GM18909 (cell line): ENCODE results near the gene OSBPL6.
"Not testable (repeated sequence)": the region's sequence is repeated elsewhere in the genome, so short reads cannot be mapped to it uniquely, and the experiment has no call there.

Experiments
- ATAC-seq: cut with Tn5 transposase; IDR thresholded peaks from one replicate; pipeline ENCODE4 v1.9.1; 2021; ENCODE audit warnings: mild to moderate bottlenecking; ENCODE audit not compliant: unreplicated experiment, poor library complexity

Gene OSBPL6

GRCh38 chr2:178292586-178292985, 98.3 kb downstream of the OSBPL6 start:
- ATAC-seq, result no peak

GRCh38 chr2:178295115-178295514, 100.8 kb downstream of the OSBPL6 start:
- no peak for ATAC-seq

DNA sequence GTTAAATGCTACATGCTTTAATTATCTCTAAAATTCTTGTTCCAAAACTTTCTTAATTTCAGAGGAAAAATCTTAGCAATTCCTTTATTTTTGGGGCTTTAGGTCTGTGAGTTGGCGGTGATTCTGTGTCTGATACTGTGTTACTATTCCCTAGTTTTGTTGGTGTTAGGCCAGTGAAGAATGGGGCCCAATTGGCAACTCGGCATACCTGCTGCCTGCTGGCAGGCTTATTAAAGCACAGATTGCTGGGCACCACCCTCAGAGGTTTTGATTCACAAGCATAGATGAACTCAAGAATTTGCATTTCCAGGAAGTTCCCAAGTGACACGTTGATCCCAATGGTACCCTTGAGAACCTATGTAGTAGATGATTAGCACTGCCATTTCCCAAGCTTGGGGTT, 101.6 kb downstream of the OSBPL6 start:
- no peak for ATAC-seq

GRCh38 chr2:178296394-178297090, 102.2 kb downstream of the OSBPL6 start:
- ATAC-seq, result no peak

GRCh38 chr2:178297091-178297411, 102.7 kb downstream of the OSBPL6 start:
- no peak for ATAC-seq

GRCh38 chr2:178298785-178299212, 104.5 kb downstream of the OSBPL6 start:
- no peak for ATAC-seq

DNA sequence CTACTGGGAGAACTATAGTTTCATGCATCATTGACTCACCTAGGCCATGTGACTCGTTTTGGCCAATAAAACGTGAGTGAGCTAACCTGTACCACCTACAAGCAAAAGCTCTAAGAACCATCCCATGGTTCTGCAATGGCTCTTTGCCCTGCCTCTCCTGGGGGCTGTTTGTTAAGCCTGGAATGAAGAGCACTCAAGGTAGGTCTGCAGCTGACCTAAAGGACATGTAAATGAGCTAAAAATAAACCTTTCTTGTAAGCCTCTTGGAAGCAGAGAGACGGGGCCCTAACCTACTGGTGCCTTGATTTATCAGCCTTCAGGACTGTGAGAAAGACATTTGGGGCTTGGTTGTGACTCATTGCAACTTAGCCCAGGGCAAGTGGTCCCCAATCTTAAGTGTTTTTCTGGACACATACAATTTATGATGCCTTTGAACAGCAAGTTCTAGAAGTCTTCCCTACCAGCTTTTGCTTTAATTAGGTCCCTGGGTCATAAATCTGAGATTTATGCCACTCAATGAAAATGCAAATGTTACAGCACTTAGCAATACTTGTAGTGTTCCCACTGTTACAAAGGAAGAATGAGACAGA, 107.4 kb downstream of the OSBPL6 start:
- ATAC-seq, result no peak

DNA sequence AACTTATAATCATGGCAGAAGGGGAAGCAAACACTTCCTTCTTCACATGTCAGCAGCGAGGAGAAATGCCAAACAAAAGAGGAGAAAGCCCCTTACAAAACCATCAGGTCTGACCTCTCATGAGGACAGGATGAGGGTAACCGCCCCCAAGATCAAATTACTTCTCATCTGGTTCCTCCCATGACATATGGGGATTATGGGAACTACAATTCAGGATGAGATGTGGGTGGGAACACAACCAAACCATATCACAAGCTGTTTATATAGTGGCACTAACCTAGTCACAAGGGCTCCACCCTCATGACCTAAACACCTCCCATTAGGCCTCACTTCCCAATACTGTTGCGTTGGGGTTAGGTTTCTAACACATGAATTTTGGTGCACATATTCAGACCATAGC, 110.0 kb downstream of the OSBPL6 start:
- ATAC-seq, result no peak

DNA sequence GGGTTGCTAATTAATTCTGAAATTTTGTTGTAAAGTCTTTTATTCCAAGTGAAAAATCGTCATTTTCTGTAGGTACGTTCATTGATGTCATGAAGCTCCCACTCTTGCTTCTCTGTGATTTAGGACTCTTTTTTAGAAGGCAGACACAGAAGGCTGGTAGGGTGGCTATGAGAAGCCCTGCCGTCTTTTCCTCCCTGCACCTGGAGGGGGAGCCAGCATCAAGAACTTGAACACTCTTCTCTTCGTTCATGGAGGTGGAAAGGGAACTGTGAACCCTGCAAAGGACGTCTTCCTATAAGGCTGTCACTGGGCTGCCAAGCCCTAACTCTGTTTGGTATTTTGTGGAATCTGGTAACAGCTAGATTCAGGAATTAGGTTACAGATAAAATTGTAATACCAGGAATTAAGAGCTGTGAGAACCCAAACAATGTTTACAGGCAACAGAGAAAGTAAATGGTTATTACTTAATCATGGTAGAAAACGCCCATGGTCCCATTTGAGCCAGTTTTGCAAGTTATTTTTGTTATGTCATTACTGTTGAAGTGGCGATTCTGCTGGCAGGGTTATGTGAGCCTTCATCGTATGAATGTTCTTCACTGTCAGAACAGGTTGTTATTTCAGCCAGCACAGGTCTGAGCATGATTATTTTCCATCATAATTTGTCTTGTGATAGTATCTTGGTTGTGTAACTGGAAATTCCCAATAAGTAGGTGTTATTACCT, 112.2 kb downstream of the OSBPL6 start:
- peak; percentile 95 for ATAC-seq

DNA sequence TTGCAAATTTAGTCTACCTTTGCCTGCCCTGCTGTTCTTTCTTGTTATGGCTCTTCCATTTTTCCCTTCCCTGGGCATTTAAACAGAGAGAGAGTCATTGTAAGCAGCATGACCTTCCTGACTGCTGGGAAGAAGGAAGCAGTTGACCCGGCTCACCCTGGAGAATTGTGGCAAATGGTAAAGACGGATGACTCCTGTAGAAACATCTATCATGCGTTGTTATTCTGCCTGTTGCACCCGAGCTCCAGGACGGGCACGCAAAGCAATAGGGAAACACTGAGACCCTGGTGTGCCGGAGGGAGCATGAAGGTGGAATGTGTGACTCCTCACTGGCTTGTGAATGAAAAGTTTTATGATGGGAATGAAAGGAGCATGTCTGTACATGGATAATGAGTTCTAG, 113.3 kb downstream of the OSBPL6 start:
- no peak for ATAC-seq

GRCh38 chr2:178309541-178309940, 115.2 kb downstream of the OSBPL6 start:
- no peak for ATAC-seq

- ATAC-seq, result no peak
These were observed 120.8 kb downstream of the OSBPL6 start for GRCh38 chr2:178315078-178315477.

DNA sequence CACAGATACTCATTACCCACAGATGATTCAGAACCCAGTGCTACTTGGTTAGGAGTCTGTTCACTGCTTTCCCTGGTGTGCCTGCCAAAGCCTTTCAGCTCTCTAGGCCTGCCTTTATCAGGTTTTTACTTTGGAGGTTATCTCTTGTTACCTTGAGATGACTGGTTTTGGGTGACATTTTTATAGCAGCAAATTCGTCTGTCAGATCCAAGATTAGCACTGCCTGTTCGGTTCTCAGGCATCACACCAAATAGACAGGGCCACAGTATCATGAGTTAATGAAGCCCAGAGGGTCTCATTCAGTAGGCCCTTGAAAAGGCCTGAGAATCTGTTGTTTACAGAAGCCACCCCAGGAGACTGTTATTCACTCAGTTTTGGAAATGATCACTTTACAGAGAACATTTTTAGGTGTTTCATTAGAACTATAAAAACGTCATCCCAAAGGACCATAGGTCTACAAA, 121.2 kb downstream of the OSBPL6 start:
- no peak for ATAC-seq

DNA sequence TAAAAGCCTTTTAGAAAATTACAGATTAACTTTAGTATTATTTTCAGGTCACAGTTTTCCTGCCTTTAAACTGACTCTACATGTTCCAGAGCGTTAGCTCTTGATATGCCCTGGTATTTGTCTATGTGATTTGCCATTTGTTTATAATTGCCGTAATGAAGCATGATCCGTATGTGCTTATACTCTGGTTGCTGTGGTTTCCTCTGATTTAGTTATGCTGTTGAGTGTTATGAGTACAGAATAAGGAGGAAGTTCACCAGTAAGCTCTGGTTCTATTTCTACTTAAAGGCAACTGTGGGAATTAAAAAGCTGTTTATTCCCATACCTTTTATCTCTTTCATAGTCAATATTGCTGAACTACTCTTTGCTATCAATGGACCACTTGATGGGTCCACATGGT, 123.5 kb downstream of the OSBPL6 start:
- ATAC-seq, result no peak

- ATAC-seq, result no peak
These were observed 125.8 kb downstream of the OSBPL6 start for GRCh38 chr2:178320011-178320585.

GRCh38 chr2:178322068-178322467, 127.8 kb downstream of the OSBPL6 start:
- no peak for ATAC-seq

DNA sequence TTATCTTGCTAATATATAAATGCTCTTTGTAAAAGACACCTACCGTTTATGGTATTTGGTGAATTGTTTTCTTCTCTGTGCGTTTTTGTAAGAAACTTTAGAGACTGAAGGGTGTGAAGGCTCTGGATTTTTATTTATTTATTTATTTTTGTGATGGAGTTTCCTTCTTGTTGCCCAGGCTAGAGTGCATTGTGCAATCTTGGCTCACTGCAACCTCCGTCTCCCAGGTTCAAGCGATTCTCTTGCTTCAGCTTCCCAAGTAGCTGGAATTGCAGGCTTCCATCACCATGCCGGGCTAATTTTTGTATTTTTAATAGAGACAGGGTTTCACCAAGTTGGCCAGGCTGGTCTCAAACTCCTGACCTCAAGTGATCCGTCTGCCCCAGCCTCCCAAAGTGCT, 129.0 kb downstream of the OSBPL6 start:
- ATAC-seq, result not testable (repeated sequence)

- ATAC-seq, result no peak
These were observed 129.8 kb downstream of the OSBPL6 start for GRCh38 chr2:178324077-178324476.

DNA sequence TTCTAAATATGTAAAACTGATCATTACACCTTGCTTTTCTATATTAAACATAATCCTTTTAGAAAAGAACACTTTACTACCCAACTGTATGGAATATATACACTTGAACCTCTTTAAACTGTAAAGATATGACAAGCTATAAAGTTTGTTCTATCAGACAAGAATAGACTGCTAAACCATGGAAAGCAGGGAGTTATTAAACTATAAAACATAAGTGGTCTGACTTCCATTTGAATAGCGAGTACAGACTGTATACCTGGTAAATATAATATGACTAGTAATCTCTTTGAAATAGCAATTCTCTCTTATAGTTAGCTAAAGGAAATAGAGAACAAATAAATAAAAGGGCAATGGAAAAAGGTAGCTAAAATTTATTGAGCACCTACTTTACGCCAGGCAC, 131.0 kb downstream of the OSBPL6 start:
- no peak for ATAC-seq

- no peak for ATAC-seq
These were observed 133.2 kb downstream of the OSBPL6 start for GRCh38 chr2:178327516-178327915.

DNA sequence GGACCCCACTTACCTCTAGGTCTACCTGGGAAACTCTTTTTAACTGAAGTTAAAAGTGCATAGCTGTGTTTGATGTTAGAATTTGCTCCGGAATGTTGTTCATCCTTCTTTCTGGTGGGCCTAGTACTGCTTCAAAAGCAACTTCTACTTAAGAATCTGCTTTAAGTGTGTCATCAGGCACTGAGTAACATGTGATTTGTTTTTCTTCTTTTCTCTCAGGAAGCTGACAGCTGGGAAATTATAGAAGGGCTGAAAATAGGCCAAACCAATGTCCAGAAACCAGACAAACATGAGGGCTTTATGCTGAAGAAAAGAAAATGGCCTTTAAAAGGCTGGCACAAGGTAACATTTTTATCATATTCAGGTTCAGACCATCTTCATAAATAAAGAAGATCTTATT, 133.7 kb downstream of the OSBPL6 start:
- ATAC-seq, result no peak
